ENCODE results near the gene MYPOP.
A peak's percentile ranks its signal among the peaks of the same experiment; 100 is the strongest.

MYPOP gene

DNA sequence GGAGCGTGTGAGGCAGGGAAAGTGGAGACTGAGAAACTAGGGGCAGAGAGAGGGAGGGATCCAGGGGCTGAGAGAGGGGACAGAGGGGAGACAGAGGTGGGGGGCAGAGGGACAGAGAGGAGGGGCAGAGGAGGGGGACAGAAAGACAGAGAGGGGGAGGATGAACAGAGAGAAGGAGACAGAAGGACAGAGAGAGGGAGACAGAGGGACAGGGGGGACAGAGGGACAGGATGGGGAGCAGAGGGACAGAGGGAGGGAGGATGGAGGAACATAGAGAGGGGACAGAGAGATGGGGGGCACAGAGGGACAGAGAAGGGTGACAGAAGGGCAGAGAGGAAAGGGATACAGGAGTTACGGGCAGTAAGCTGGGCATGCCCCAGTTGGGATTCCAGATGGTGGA lies 26.8 kb upstream of the MYPOP start:
- Histone ChIP-seq H3K27me3 (ENCODE audit: insufficient read depth, low read length) (peaks cover 7% of the 10 kb centered on the region; the same call in 1 of the 2 replicates), H3K9me3 (ENCODE audit: low read length) (no peaks in the 10 kb centered on the region), H3K9me2 (ENCODE audit: low read depth, low read length) (no peaks in the 10 kb centered on the region), H2AFZ (ENCODE audit: low read length) (no peak overlapping the region), H3F3A (ENCODE audit: insufficient read depth, low read length) (no peaks in the 10 kb centered on the region), H3K4me2 (ENCODE audit: low read length) (no peak overlapping the region), H3K36me3 (ENCODE audit: insufficient read depth, low read length) (no peaks in the 10 kb centered on the region), H3K27ac (ENCODE audit: low read depth, low read length, poor library complexity, severe bottlenecking) (no peak overlapping the region), H3K4me3 (ENCODE audit: low read depth, low read length, poor library complexity, severe bottlenecking) (no peak overlapping the region), H4K20me1 (ENCODE audit: insufficient read depth, low read length) (no peaks in the 10 kb centered on the region), H3K79me2 (ENCODE audit: insufficient read depth, low read length) (no peaks in the 10 kb centered on the region), H3K9ac (ENCODE audit: low read length) (no peak overlapping the region), H3K4me1 (ENCODE audit: insufficient read depth, low read length, severe bottlenecking) (peaks cover 6% of the 10 kb centered on the region)
- TF ChIP-seq, protein P1, sequence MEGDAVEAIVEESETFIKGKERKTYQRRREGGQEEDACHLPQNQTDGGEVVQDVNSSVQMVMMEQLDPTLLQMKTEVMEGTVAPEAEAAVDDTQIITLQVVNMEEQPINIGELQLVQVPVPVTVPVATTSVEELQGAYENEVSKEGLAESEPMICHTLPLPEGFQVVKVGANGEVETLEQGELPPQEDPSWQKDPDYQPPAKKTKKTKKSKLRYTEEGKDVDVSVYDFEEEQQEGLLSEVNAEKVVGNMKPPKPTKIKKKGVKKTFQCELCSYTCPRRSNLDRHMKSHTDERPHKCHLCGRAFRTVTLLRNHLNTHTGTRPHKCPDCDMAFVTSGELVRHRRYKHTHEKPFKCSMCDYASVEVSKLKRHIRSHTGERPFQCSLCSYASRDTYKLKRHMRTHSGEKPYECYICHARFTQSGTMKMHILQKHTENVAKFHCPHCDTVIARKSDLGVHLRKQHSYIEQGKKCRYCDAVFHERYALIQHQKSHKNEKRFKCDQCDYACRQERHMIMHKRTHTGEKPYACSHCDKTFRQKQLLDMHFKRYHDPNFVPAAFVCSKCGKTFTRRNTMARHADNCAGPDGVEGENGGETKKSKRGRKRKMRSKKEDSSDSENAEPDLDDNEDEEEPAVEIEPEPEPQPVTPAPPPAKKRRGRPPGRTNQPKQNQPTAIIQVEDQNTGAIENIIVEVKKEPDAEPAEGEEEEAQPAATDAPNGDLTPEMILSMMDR (IDR thresholded peaks at IDR 0.05; ENCODE audit: low read length): no peak
- no peak for TF ChIP-seq EZH2 (IDR thresholded peaks at IDR 0.05; ENCODE audit: borderline replicate concordance, low read length)

DNA sequence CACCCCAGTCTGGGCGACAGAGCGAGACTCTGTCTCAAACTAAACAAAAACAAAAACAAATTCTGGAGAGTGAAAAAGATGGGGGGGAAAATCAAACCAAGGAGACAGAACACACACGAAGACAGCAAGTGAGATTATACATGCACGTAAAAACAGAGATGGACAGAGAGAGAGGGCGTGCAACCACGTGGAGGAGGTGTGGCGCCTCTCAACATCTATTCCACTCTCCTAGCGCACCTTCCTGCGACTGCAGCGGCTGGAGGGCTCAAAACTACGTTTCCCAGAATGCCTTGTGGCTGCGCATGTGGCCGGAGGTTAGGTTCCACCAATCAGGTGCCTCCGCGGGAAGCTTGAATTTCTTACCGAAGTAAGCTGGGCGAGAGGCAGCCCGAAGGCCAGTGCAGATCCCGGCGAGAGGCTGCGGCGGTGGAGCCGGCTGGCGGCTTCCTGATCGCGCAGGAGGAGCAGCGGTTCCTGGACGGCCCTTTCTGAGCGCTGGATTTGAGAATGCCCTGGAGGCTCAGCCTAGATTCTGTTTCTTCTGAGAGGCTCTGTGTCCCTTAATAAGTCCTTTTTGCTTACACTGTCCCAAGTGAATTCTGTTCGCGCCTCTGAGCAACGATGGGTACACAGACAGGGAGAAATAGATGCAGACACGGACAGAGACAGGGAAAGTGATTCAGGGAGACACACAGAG lies 25.3 kb upstream of the MYPOP start:
- no peak overlapping the region for H2AFZ ChIP-seq (ENCODE audit: low read length)
- H3K9ac ChIP-seq (ENCODE audit: low read length): peak overlapping the region; percentile 65

DNA sequence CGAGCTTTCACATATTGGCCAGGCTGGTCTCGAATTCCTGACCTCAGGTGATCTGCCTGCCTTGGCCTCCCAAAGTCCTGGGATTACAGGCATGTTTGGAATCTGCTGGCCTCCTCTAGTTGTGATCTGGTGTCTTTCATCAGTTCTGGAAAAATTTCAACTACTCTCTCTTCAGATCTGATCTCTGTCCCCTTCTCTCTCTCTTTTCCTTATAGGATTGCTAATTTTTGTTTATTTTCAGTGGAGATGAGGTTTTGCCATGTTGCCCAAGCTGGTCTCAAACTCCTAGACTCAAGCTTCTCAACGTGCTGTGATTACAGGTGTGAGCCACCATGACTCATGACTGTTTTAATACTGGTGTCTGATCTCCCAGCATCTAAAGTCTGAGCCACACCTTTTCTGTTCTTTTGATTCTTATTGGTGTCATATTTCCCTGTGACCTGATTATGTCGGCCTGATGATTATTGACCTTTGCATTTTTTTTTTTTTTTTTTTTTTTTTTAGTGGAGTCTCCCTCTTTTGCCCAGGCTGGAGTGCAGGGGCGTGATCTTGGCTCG lies 22.6 kb upstream of the MYPOP start:
- Histone ChIP-seq H2AFZ (ENCODE audit: low read length) (no peak overlapping the region), H3K79me2 (ENCODE audit: insufficient read depth, low read length) (no peaks in the 10 kb centered on the region), H3K4me2 (ENCODE audit: low read length) (no peak overlapping the region)

More for the DNA sequence above, 25.3 kb upstream of the MYPOP start:
- H3K36me3 ChIP-seq (ENCODE audit: insufficient read depth, low read length): no peaks in the 10 kb centered on the region
- H3K4me3 ChIP-seq (ENCODE audit: low read depth, low read length, poor library complexity, severe bottlenecking): peak overlapping the region; percentile 59
- no peaks in the 10 kb centered on the region for H3F3A ChIP-seq (ENCODE audit: insufficient read depth, low read length)
- no peaks in the 10 kb centered on the region for H4K20me1 ChIP-seq (ENCODE audit: insufficient read depth, low read length)
- H3K27me3 ChIP-seq (ENCODE audit: insufficient read depth, low read length): 0 out of 2 replicates have a peak, but pooled peaks cover 4% of the 10 kb centered on the region
- H3K79me2 ChIP-seq (ENCODE audit: insufficient read depth, low read length): no peaks in the 10 kb centered on the region
- peak overlapping the region; percentile 79 for H3K4me2 ChIP-seq (ENCODE audit: low read length)
- no peaks in the 10 kb centered on the region for H3K9me2 ChIP-seq (ENCODE audit: low read depth, low read length)
- no peak overlapping the region for H3K27ac ChIP-seq (ENCODE audit: low read depth, low read length, poor library complexity, severe bottlenecking)
- no peak for TF ChIP-seq EZH2 (IDR thresholded peaks at IDR 0.05; ENCODE audit: borderline replicate concordance, low read length)
- TF ChIP-seq, protein P1 (IDR thresholded peaks at IDR 0.05; ENCODE audit: low read length): peak; percentile 26; the same call in 1 of the 2 replicates
- H3K9me3 ChIP-seq (ENCODE audit: low read length): no peaks in the 10 kb centered on the region
- H3K4me1 ChIP-seq (ENCODE audit: insufficient read depth, low read length, severe bottlenecking): peaks cover 6% of the 10 kb centered on the region

More for the DNA sequence above, 22.6 kb upstream of the MYPOP start:
- H4K20me1 ChIP-seq (ENCODE audit: insufficient read depth, low read length): no peaks in the 10 kb centered on the region
- TF ChIP-seq EZH2 (IDR thresholded peaks at IDR 0.05; ENCODE audit: borderline replicate concordance, low read length): no peak
- TF ChIP-seq, protein P1 (IDR thresholded peaks at IDR 0.05; ENCODE audit: low read length): no peak
- H3K9ac ChIP-seq (ENCODE audit: low read length): no peak overlapping the region
- H3K27me3 ChIP-seq (ENCODE audit: insufficient read depth, low read length): no peaks in the 10 kb centered on the region
- H3K4me1 ChIP-seq (ENCODE audit: insufficient read depth, low read length, severe bottlenecking): peaks cover 6% of the 10 kb centered on the region
- no peaks in the 10 kb centered on the region for H3K9me3 ChIP-seq (ENCODE audit: low read length)
- H3K36me3 ChIP-seq (ENCODE audit: insufficient read depth, low read length): no peaks in the 10 kb centered on the region
- H3K27ac ChIP-seq (ENCODE audit: low read depth, low read length, poor library complexity, severe bottlenecking): no peak overlapping the region
- H3K4me3 ChIP-seq (ENCODE audit: low read depth, low read length, poor library complexity, severe bottlenecking): no peak overlapping the region
- H3F3A ChIP-seq (ENCODE audit: insufficient read depth, low read length): no peaks in the 10 kb centered on the region
- no peaks in the 10 kb centered on the region for H3K9me2 ChIP-seq (ENCODE audit: low read depth, low read length)

Measured in OCI-LY1 (cell line).